Activated T-cell treated with anti-CD3 and anti-CD28 coated beads for 1 hour (primary cell): ENCODE data around the gene CNTNAP5.

Experiments
- DNase-seq: peaks from one replicate; pipeline ENCODE4 v3.0.0-alpha.2; 2020; ENCODE audit warnings: low read depth

CNTNAP5 gene

GRCh38 chr2:124269348-124269747 lies 244.3 kb downstream of the CNTNAP5 start:
- no peak for DNase-seq

GRCh38 chr2:124272261-124272841 lies 247.3 kb downstream of the CNTNAP5 start:
- no peak for DNase-seq

- DNase-seq, result no peak
Observed at GRCh38 chr2:124281541-124281940, 256.5 kb downstream of the CNTNAP5 start.

- DNase-seq, result no peak
Observed at GRCh38 chr2:124283096-124283495, 258.0 kb downstream of the CNTNAP5 start.

GRCh38 chr2:124286089-124286783 lies 261.1 kb downstream of the CNTNAP5 start:
- DNase-seq, result no peak

GRCh38 chr2:124289060-124289459 lies 264.0 kb downstream of the CNTNAP5 start:
- DNase-seq, result no peak

GRCh38 chr2:124289615-124290014 lies 264.5 kb downstream of the CNTNAP5 start:
- DNase-seq, result no peak

GRCh38 chr2:124296470-124296869 lies 271.4 kb downstream of the CNTNAP5 start:
- DNase-seq, result no peak

GRCh38 chr2:124301915-124302314 lies 276.8 kb downstream of the CNTNAP5 start:
- DNase-seq, result no peak

GRCh38 chr2:124308319-124309062 lies 283.4 kb downstream of the CNTNAP5 start:
- DNase-seq, result no peak

- no peak for DNase-seq
Observed at GRCh38 chr2:124309563-124310138, 284.6 kb downstream of the CNTNAP5 start.

- no peak for DNase-seq
Observed at GRCh38 chr2:124310671-124311070, 285.6 kb downstream of the CNTNAP5 start.

- no peak for DNase-seq
Observed at GRCh38 chr2:124314084-124314483, 289.0 kb downstream of the CNTNAP5 start.

- no peak for DNase-seq
Observed at GRCh38 chr2:124315221-124315880, 290.3 kb downstream of the CNTNAP5 start.

- no peak for DNase-seq
Observed at GRCh38 chr2:124316133-124316532, 291.0 kb downstream of the CNTNAP5 start.

- DNase-seq, result no peak
Observed at GRCh38 chr2:124316881-124317605, 292.0 kb downstream of the CNTNAP5 start.

GRCh38 chr2:124317628-124318027 lies 292.5 kb downstream of the CNTNAP5 start:
- DNase-seq, result no peak

GRCh38 chr2:124318913-124319312 lies 293.8 kb downstream of the CNTNAP5 start:
- no peak for DNase-seq

GRCh38 chr2:124319577-124319976 lies 294.5 kb downstream of the CNTNAP5 start:
- no peak for DNase-seq

GRCh38 chr2:124320051-124320688 lies 295.1 kb downstream of the CNTNAP5 start:
- no peak for DNase-seq

- DNase-seq, result no peak
Observed at GRCh38 chr2:124323321-124323720, 298.2 kb downstream of the CNTNAP5 start.
